ENCODE measurements around the gene PTPRU.
A peak's percentile ranks its signal among the peaks of the same experiment; 100 is the strongest.

Gene PTPRU

DNA sequence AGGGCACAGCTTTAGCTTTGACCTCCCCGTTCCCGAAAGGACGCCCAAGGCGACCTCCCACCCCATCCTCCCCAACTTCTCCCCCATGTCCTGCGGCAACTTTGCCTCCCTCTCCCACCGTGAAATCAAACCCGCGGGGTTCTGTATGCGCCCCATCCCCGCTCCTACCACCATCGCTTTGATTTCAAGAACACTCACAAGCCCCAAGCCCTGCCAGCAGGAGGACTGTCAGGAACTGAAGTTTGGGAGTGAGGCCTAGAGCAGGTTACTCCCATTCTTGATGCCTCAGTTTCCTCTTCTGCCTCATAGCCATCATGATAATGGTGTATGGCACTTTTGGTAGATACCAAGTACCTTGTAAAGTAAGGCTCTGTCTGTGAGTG lies 2.3 kb downstream of the PTPRU start:
- DNase-seq (ENCODE audit: low read depth), result no peak
- H3K4me3 ChIP-seq (ENCODE audit: low read depth, low read length), result no peak overlapping the region
- TF ChIP-seq, protein P1, sequence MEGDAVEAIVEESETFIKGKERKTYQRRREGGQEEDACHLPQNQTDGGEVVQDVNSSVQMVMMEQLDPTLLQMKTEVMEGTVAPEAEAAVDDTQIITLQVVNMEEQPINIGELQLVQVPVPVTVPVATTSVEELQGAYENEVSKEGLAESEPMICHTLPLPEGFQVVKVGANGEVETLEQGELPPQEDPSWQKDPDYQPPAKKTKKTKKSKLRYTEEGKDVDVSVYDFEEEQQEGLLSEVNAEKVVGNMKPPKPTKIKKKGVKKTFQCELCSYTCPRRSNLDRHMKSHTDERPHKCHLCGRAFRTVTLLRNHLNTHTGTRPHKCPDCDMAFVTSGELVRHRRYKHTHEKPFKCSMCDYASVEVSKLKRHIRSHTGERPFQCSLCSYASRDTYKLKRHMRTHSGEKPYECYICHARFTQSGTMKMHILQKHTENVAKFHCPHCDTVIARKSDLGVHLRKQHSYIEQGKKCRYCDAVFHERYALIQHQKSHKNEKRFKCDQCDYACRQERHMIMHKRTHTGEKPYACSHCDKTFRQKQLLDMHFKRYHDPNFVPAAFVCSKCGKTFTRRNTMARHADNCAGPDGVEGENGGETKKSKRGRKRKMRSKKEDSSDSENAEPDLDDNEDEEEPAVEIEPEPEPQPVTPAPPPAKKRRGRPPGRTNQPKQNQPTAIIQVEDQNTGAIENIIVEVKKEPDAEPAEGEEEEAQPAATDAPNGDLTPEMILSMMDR (IDR thresholded peaks at IDR 0.05; ENCODE audit: low read depth, low read length), result no peak
- TF ChIP-seq MAX (IDR thresholded peaks at IDR 0.05; ENCODE audit: low read depth, low read length) (no peak), MYC (IDR thresholded peaks at IDR 0.05; ENCODE audit: low read depth, low read length) (no peak), POLR2A (IDR thresholded peaks at IDR 0.05; ENCODE audit: extremely low read depth, insufficient read length) (no peak)

DNA sequence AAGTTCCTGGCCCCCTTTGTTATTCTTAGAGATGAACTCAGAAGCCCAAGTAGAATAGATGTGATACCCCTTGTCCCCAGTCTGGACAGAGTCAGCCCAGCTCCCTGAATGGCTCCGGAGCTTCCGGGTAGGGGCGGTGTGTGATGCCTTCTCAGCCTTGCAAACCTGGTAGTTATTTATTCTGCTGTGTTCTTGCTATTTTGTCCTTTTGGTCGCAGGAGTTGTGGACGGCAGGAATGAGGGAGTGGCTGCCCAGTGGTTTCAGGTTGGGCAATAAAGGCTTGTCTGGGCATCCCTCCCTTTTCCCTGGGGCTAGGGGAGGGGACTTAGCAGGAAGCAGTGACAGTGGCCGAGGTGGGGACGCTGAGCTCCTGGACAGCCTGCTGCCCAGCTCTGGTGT lies 2.8 kb downstream of the PTPRU start:
- H3K4me3 ChIP-seq (ENCODE audit: low read depth, low read length), result no peak overlapping the region
- TF ChIP-seq MYC (IDR thresholded peaks at IDR 0.05; ENCODE audit: low read depth, low read length), result no peak
- no peak for DNase-seq (ENCODE audit: low read depth)

DNA sequence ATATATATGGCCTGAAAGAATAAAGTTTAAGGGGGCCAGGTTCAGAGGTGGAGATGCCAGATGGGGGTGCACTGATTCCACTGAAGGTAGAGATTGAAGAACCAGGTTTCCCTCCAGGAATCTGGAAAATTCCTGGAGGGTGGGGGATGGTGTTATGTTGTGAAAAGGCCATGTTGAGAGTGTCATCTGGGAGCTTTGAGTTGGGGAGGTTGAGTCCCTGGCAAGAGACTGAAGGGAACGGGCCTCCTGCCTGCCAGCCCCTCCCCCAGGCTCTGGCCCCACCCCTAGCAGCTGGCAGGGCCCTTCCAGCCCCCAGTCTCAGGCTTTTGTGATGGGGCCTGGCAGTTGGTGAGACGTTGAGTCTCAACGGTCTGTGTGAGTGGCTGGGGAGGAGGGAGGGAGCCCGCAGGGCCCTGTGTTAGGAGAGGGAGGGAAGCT lies 4.1 kb downstream of the PTPRU start:
- no peak overlapping the region for H3K4me3 ChIP-seq (ENCODE audit: low read depth, low read length)
- no peak for TF ChIP-seq POLR2A (IDR thresholded peaks at IDR 0.05; ENCODE audit: extremely low read depth, insufficient read length)
- TF ChIP-seq, protein P1 (IDR thresholded peaks at IDR 0.05; ENCODE audit: low read depth, low read length), result peak; percentile 18
- no peak for DNase-seq (ENCODE audit: low read depth)

GRCh38 chr1:29240986-29241385 lies 4.7 kb downstream of the PTPRU start:
- DNase-seq (ENCODE audit: low read depth), result no peak
- H3K4me3 ChIP-seq (ENCODE audit: low read depth, low read length), result no peak overlapping the region
- no peak for TF ChIP-seq MAX (IDR thresholded peaks at IDR 0.05; ENCODE audit: low read depth, low read length)
- TF ChIP-seq MYC (IDR thresholded peaks at IDR 0.05; ENCODE audit: low read depth, low read length), result no peak

- H3K4me3 ChIP-seq (ENCODE audit: low read depth, low read length), result no peak overlapping the region
- no peak for DNase-seq (ENCODE audit: low read depth)
- TF ChIP-seq, protein P1 (IDR thresholded peaks at IDR 0.05; ENCODE audit: low read depth, low read length), result no peak
- TF ChIP-seq MYC (IDR thresholded peaks at IDR 0.05; ENCODE audit: low read depth, low read length) (no peak), POLR2A (IDR thresholded peaks at IDR 0.05; ENCODE audit: extremely low read depth, insufficient read length) (no peak), MAX (IDR thresholded peaks at IDR 0.05; ENCODE audit: low read depth, low read length) (no peak)
Measured at GRCh38 chr1:29243023-29243870, 6.9 kb downstream of the PTPRU start.

DNA sequence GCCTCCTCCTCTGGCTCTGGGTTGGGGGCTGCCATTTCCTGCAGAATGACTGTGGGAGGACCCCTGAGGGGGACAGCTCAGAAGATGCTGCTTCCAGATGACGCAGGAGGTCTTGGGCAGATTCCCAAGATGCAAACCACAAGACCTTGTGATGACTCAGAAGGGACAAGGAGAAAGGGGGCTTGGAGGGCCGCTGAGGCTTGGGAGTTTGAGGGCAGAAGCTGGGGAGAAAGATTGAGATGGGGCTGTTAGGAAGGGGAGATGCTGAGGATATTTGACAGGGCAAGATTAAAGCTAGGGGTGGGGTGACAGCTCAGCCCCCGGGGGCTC lies 7.5 kb downstream of the PTPRU start:
- no peak overlapping the region for H3K4me3 ChIP-seq (ENCODE audit: low read depth, low read length)
- DNase-seq (ENCODE audit: low read depth), result no peak
- no peak for TF ChIP-seq MYC (IDR thresholded peaks at IDR 0.05; ENCODE audit: low read depth, low read length)
- TF ChIP-seq, protein P1 (IDR thresholded peaks at IDR 0.05; ENCODE audit: low read depth, low read length), result no peak
- no peak for TF ChIP-seq POLR2A (IDR thresholded peaks at IDR 0.05; ENCODE audit: extremely low read depth, insufficient read length)
- no peak for TF ChIP-seq MAX (IDR thresholded peaks at IDR 0.05; ENCODE audit: low read depth, low read length)

GRCh38 chr1:29245261-29245660 lies 8.9 kb downstream of the PTPRU start:
- no peak for DNase-seq (ENCODE audit: low read depth)
- TF ChIP-seq, protein P1 (IDR thresholded peaks at IDR 0.05; ENCODE audit: low read depth, low read length), result no peak
- no peak for TF ChIP-seq MYC (IDR thresholded peaks at IDR 0.05; ENCODE audit: low read depth, low read length)
- no peak for TF ChIP-seq POLR2A (IDR thresholded peaks at IDR 0.05; ENCODE audit: extremely low read depth, insufficient read length)
- no peak for TF ChIP-seq MAX (IDR thresholded peaks at IDR 0.05; ENCODE audit: low read depth, low read length)
- H3K4me3 ChIP-seq (ENCODE audit: low read depth, low read length), result no peak overlapping the region
